ENCODE data around the gene SCYGR3.

Gene SCYGR3

GRCh38 chr2:227568852-227569169, 45.8 kb downstream of the SCYGR3 start:
- DNase-seq (ENCODE audit: insufficient read length, low spot score) (no peak), FAIRE-seq (no peak)

DNA sequence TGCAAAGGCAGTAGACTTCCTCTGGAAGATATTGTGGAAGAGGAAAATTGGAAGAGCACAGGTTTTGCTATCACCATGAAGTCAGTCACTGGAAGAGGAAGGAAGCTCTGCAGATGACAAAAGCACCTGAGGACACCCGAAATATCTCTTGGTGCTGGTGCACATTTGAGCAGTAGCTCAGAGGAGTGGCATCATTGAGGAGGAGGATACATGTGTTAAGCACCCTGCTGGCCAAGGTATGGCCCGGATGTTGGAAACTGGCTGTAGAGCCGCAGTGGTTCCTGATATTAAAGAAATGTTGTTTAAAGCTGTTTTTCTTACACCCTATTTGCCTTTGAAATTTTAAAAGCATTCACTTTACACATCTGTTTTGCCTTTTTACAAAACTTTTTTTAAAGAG, 48.6 kb downstream of the SCYGR3 start:
- DNase-seq (ENCODE audit: insufficient read length, low spot score) (no peak), FAIRE-seq (no peak)

- FAIRE-seq: no peak
- DNase-seq (ENCODE audit: insufficient read length, low spot score): no peak
Measured at GRCh38 chr2:227565080-227565479, 49.6 kb downstream of the SCYGR3 start.

Data from GM19239 (cell line).